HTR-8/SVneo (cell line): ENCODE data around the gene CNGA1.
"Not testable (repeated sequence)": the region's sequence is repeated elsewhere in the genome, so short reads cannot be mapped to it uniquely, and the experiment has no call there.

Experiments
- DNase-seq: peaks from one replicate; pipeline ENCODE4 v3.0.0; 2011; ENCODE audit warnings: low spot score, mixed read lengths; ENCODE audit not compliant: insufficient read length
- FAIRE-seq: peaks from 2 replicates; lab custom pipeline; 2011; peaks lifted over from hg19 to GRCh38; lab: Jason Lieb, UNC

Gene CNGA1

DNA sequence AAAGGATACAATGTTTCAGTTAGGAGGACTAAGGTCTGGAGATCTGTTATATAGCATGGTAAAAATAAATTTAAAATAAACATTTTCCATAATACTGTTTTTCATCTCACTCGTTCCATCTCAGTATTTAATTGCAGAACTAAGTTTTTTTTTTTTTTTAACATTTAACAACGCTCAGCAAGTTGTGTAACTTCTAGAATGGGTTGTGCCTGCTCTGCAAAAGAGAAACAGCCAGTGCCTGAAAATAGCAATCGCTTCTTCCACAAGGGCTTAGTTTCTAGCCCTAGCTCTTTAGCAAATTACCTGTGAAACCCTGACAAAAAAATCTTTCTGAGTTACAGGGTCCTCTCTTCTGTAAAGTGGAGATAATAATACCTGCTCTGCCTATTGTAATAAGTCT lies 41.9 kb downstream of the CNGA1 start:
- DNase-seq: no peak
- FAIRE-seq: no peak

DNA sequence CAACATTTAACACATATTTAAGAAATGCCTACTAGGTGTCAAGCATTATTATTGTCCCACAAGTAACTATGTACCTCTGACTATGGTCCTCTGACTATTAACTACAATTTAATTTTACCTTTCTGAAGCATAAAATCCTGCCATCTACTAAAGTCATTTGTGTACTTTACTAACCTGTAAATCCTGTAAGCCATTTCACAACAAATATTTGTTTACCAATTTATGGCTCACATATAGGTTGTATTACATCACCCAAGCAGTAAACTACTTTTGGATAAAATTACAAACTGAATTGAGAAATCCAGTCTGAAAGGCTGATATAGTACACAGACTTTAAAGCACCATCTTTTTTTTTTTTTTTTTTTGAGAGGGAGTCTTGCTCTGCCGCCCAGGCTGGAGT lies 43.8 kb downstream of the CNGA1 start:
- no peak for DNase-seq
- no peak for FAIRE-seq

DNA sequence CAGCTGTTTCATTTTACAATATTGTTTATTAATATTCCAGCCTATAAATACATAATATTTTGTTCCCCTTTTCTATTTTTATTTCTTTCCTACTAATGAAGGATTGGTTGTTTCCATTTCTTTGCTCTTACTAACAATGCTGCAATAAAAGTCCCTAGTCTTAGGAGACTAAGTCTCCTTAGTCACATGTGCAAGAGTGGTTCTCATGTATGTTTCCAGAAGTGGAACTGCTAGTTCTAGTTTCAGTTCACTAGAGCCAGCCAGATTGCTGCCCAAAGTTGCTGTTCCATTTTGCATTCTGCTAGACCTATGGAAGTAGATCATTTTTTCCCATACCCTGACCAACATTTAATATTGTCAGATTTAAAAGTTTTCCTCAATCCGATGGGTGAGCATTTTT lies 44.3 kb downstream of the CNGA1 start:
- DNase-seq (no peak), FAIRE-seq (no peak)

DNA sequence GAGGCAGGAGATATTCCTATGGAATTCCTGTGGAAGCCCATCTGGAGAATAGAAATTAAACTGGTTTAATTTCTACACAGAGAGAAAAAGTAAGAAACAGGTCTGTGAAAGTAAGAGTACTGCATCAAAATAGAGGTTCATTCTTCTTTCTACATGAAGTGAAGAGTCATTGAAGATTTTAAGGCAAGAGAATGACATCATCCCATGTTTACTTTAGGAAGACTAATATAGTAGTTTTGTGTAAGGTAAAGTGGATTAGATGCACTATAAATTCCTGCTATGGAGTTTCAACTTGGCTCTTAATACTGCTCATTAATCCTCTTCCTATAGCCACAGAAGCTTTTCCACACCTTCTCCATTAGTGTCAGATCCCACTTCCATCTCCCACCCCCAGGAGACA lies 47.6 kb downstream of the CNGA1 start:
- DNase-seq: no peak
- no peak for FAIRE-seq

DNA sequence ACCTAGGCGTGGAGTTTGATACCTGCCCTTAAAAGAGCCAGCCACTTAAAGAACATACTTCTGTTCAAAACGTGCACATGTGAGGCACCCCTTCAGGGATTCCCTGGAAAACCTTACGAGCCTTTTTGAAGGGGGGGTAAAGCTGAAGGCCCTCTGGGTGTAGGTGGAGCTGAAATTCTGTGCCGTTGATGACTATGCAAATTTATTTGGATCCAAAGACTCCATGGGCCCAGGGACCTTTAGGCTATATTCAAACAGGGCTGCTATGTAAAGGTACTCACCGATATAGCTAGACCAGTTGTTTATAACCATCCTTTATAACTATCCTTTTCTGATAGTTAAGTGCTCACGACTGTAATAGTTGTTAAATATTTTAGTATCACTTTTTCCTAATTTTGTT lies 61.8 kb downstream of the CNGA1 start:
- DNase-seq: no peak
- FAIRE-seq: no peak

DNA sequence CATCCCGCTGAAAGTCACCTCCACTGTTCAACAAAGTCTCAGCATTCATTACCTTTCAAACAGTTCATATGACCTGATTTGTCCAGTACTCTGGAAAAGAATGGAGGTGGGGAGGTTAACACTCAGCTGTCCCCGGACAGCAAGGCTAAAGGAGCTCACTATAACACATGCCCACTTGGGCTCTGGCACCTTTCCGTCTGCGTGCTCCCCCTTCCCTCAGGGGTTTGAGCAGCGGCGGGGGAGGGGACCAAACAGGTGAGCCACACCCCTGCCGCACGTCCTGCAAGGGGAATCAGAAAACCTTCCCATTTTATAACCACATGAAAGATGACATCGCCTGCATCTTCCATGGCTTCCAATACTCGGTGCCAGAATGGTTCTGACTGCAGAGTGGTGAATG lies 62.2 kb downstream of the CNGA1 start:
- DNase-seq (no peak), FAIRE-seq (no peak)

DNA sequence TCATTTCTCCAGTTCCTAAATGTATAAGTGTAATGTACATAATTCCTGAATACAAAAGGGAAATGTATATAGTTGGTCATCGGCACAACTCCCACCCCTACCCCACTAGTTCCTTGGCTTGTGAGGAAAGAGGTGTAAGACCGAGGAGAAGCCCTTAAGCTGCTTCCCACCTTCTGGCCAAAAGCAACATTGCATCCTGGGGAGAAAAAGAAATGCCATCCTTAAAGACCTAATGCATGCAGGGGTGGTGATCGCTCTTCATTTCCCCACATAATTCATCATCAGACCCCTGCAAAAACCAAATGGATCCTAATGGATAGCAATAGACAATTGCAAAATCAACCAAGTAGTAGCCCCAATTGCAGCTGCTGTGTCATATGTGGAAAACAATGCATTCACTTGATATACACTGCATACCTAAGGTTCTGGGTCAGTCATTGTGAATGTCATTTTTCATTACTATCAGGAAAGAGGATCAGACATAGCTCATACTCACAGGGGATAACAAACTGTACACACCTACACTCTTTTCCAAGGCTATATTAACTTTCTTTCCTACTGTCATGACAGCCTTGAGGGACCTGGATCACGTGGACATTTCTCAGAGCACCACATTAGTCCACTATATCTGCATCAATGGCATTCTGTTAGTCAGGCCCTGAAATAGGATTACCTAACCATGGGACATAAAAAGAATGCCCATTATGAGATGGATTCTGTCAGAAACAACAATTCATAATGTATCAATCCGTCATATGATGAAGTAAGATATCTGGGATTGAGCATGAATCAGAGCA lies 70.4 kb downstream of the CNGA1 start:
- no peak for FAIRE-seq
- DNase-seq: no peak

DNA sequence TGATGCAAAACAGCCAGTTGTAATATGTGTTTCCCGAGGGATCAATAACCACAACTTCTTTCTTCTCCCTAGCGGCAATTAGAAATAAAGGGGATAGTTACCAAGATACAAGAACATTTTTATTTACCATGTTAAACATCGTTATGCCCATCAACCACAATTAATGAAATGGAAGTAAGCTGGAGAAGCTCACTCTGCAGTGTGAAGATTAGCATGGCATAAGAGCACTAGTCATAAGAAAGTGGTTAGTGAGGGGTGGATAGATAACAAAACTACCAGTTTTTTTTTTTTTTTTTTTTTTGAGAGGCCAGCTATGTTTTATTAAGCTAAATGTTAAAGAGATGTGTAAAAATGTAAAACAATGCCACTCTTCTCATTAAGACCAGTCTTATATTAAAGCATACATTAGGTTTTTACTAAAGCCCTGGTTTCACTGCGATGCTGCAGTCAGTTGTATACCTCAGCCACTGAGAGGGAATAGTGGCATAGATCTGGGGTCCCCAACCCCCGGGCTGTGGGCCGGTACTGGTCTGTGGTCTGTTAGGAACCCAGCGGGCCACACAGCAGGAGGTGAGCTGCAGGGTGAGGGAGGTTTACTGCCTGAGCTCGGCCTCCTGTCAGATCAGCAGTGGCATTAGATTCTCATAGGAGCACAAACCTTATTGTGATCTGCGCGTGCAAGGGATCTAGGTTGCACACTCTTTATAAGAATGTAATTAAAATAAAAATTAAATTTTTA lies 74.2 kb downstream of the CNGA1 start:
- FAIRE-seq (no peak), DNase-seq (no peak)

DNA sequence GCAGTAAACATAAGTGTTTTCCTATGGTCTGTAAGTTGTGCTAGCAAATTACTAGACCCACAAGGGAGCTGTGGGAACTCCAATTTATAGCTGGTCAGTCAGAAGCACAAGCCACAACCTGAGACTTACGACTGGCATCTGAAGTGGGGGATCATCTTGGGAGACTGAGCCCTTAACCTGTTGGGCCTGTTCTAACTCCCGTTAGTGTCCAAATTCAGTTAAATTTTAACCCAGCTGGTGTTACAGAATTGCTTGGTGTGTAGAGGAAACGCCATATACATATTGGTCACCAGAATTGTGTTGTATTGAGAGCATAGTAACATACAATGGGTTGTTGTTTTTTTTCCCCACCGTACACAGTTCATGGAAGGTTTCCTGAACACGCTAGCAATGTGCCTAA lies 77.0 kb downstream of the CNGA1 start:
- FAIRE-seq: no peak
- no peak for DNase-seq

DNA sequence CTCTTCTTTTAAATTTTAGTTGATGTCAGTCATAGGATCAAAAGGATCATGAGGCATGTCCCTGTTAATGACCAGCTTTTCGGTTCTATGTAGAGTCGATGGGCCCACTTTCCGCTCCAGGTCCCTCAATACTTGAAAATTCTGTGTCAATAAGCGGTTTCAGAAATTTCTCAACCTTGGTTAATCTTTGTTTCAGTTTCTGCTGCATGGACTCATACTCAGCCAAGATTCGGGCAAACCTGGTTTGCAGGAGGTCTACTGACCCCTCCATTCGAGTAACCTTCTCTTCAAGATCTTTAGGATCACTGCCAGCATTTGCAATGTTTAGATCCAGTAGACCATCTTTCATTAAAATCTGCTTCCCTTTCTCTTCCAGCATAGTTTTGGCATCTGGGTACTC lies 80.1 kb downstream of the CNGA1 start:
- no peak for DNase-seq
- FAIRE-seq: no peak

DNA sequence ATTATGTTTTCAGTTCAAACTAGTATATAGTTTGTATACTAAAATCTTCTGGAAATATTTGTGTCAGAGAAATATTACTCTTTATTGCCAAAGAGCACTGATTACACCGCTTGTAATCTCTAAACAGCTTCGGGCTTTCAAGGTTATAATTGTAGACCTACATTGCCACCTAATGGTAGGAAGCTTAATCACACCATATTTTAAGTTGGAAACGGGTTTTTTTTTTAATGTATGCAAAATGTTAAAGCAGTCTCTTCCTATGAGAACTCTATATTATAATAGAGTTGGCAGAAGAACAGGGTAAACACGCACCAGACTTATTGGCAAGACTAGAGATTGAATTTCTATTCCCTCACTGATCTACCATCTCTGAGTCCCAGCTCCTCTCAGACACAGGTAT lies 82.6 kb downstream of the CNGA1 start:
- DNase-seq (peak; percentile 32), FAIRE-seq (no peak)

DNA sequence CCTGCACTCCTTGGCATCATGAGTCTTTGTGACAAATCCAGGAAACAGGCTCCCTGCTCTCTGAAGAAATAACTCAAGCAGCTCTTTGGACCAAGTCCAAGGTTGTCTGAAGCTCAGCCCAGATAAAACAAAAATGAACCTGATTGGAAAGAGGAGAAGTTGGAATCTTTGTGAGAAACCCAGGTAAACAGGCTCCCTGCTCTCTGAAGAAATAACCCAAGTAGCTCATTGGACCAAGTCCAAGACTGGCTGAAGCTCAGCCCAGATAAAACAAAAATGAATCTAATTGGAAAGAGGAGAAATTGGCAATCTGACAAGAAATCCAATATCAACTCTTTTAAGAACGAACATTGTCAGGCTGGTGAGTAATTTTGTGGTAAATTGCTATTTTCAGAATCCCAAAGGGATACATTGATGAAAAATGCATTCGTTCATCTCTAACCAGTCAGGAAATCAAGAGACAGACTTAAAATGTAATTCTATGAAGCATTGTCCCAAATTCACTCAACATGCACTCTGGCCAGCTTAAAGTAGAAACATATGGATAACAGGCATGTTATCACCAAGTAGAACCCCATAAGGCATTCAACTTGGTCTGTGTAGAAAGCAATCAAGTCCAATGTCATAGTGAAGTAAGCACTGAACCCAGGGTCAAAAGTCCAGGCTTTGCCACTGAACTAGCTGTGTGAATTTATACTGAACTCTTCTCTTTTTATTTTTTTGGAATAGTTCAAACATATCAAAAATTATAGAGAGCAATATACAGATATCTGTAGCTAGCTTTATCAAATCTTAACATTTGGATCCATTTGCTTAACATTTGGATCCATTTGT lies 85.3 kb downstream of the CNGA1 start:
- FAIRE-seq: no peak

DNA sequence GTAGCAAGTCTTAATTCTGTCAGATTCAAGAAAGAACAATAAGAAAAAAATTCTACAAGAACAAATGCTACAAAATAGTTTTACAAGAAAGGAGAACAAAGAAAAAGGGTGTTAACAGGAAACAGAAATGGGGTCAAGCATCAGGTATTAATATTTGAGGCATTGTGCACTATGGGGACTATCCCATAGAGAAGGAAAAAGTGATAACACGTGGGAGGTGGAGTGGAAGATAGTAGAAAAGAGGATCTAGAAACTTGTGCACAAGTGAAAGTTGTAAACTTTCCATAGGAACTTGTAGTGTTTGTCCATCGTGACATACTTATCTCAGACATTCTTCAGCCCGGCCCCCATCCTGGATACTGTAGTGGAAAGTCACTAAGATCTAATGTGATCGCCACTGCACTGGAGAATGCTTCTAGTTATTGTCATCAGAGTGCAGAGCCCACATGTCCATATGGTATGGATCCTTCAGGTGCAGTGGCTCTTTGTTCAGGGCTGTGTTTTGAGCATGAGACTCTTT lies 86.7 kb downstream of the CNGA1 start:
- no peak for FAIRE-seq

More for the DNA sequence above, 85.3 kb downstream of the CNGA1 start:
- DNase-seq: no peak

DNA sequence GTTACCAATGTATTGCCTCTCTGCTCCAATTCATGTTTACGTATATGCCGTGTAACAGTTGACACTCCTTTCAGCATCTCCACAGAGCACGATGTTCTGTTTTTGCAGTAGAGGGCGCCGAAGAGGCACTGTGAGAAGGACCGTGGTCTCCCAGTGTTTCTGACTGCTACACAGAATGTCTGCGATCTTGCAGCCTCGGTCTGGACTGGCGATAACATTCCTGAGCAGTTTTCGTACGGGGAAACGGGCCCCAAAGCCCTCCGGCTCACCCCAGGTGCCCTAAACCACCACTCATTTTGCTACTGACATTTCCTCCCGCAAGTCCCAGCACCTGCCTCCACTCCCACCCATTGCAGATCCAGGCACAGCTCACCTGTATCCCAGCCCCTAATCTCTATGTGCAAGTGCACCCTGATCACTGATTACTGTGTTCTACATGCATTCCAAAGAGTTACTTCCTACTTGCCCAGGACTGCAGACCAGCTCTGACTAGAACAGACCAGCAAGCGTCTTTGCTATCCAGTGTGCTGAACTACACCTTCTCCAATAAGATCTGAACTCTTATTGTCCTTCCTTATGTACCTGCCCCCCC lies 89.7 kb downstream of the CNGA1 start:
- FAIRE-seq: peak; percentile 92

More for the DNA sequence above, 86.7 kb downstream of the CNGA1 start:
- no peak for DNase-seq

DNA sequence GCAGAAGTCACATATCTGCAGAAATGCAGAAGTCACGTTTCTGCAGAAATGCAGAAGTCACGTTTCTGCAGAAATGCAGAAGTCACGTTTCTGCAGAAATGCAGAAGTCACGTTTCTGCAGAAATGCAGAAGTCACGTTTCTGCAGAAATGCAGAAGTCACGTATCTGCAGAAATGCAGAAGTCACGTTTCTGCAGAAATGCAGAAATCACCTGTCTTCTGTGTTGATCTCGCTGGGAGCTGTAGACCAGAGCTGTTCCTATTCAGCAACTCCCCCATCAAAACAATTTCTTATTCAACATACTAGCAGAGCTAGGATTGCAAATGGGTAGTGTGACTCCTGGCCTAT lies 93.2 kb downstream of the CNGA1 start:
- DNase-seq, FAIRE-seq: not testable (repeated sequence)

More for the DNA sequence above, 89.7 kb downstream of the CNGA1 start:
- peak; percentile 56 for DNase-seq

DNA sequence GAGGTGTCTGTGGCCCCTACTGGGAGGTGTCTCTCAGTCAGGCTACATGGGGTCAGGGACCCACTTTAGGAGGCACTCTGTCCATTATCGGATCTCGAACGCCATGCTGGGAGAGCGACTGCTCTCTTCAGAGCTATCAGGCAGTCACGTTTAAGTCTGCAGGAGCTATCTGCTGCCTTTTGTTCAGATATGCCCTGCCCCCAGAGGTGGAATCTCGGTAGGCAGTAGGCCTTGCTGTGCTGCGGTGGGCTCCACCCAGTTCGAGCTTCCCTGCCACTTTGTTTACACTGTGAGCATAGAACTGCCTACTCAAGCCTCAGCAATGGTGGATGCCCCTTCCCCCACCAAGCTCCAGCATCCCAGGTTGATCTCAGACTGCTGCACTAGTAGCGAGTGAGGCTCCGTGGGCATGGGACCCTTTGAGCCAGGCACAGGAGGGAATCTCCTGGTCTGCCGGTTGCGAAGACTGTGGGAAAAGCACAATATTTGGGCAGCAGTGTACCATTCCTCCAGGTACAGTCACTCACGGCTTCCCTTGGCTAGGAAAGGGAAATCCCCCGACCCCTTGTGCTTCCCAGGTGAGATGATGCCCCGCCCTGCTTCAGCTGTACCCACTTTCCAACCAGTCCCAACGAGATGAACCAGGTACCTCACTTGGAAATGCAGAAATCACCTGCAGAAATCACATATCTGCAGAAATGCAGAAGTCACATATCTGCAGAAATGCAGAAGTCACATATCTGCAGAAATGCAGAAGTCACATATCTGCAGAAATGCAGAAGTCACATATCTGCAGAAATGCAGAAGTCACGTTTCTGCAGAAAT lies 93.8 kb downstream of the CNGA1 start:
- DNase-seq, FAIRE-seq: not testable (repeated sequence)

DNA sequence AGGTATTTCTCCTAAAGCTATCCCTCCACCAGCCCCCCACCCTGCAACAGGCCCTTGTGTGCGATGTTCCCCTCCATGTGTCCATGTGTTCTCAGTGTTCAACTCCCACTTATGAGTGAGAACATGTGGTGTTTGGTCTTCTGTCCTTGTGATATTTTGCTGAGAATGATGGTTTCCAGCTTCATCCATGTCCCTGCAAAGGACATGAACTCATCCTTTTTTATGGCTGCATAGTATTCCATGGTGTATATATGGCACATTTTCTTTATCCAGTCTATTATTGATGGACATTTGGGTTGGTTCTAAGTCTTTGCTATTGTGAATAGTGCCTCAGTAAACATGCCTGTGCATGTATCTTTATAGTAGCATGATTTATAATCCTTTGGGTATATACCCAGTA lies 99.3 kb downstream of the CNGA1 start:
- not testable (repeated sequence) for DNase-seq, FAIRE-seq

DNA sequence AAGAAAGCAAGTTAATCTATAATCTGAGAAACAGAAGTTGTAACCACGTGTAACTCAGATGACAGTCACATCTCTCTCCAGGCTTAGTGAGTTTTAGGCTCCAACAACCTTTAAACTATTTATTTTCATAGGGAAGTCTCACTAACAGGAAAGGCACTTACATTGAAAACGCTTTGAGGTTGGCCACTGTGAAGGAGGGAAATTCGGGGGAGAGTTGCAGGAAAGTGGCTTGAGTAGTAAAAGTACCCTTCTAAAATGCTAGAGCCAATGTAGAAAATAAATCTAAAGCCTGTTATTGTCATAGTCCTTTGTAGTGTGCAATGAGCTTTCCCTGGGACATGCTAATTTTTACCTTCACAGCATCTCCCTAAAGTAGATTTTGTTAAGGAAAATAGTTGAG lies 101.1 kb downstream of the CNGA1 start:
- DNase-seq (no peak), FAIRE-seq (no peak)

DNA sequence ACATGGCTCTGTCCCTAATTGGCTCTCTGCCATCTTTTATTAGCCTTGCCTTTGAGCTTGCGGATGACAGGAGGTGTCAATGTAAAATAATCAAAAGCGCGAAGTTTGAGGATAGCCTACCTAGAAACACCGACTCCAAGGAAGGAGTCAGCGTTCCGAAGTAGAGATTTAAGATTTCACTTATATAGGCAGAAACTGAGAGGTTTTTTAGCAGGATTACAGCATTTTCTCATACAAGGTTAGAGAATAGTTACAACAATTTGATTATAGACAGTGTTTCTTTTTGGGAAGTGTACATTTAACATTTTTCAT lies 101.6 kb downstream of the CNGA1 start:
- DNase-seq (no peak), FAIRE-seq (no peak)
